ENCODE results near the gene APEH.
"Not testable (repeated sequence)": the region's sequence is repeated elsewhere in the genome, so short reads cannot be mapped to it uniquely, and the experiment has no call there.

APEH gene

GRCh38 chr3:49681232-49681522 is 7.0 kb downstream of the APEH start:
- Histone ChIP-seq H2AFZ (ENCODE audit: low read depth, low read length) (no peak overlapping the region), H3K4me3 (ENCODE audit: low read length) (no peak overlapping the region), H3K27me3 (ENCODE audit: insufficient read depth, low read length) (no peaks in the 10 kb centered on the region), H3K36me3 (ENCODE audit: insufficient read depth, low read length) (peaks cover 77% of the 10 kb centered on the region), H3K4me1 (ENCODE audit: insufficient read depth, low read length) (no peaks in the 10 kb centered on the region), H3K9me3 (ENCODE audit: low read length) (no peaks in the 10 kb centered on the region)

- H3K36me3 ChIP-seq (ENCODE audit: insufficient read depth, low read length) = peaks cover 73% of the 10 kb centered on the region
- H3K4me3 ChIP-seq (ENCODE audit: low read length) = no peak overlapping the region
- no peaks in the 10 kb centered on the region for H3K4me1 ChIP-seq (ENCODE audit: insufficient read depth, low read length)
- no peaks in the 10 kb centered on the region for H3K9me3 ChIP-seq (ENCODE audit: low read length)
- no peak overlapping the region for H2AFZ ChIP-seq (ENCODE audit: low read depth, low read length)
- H3K27me3 ChIP-seq (ENCODE audit: insufficient read depth, low read length) = no peaks in the 10 kb centered on the region
Observed at GRCh38 chr3:49681543-49681942, 7.4 kb downstream of the APEH start.

GRCh38 chr3:49683162-49683561 is 9.0 kb downstream of the APEH start:
- Histone ChIP-seq H3K9me3 (ENCODE audit: low read length) (no peaks in the 10 kb centered on the region), H3K4me1 (ENCODE audit: insufficient read depth, low read length) (no peaks in the 10 kb centered on the region), H3K27me3 (ENCODE audit: insufficient read depth, low read length) (no peaks in the 10 kb centered on the region), H3K36me3 (ENCODE audit: insufficient read depth, low read length) (peaks cover 57% of the 10 kb centered on the region), H3K4me3 (ENCODE audit: low read length) (no peak overlapping the region), H2AFZ (ENCODE audit: low read depth, low read length) (no peak overlapping the region)

- not testable (repeated sequence) for H3K27me3 ChIP-seq (ENCODE audit: insufficient read depth, low read length); H3K4me1 ChIP-seq (ENCODE audit: insufficient read depth, low read length); H3K4me3 ChIP-seq (ENCODE audit: low read length); H2AFZ ChIP-seq (ENCODE audit: low read depth, low read length); H3K9me3 ChIP-seq (ENCODE audit: low read length)
- peaks cover 45% of the 10 kb centered on the region for H3K36me3 ChIP-seq (ENCODE audit: insufficient read depth, low read length)
Observed at GRCh38 chr3:49684453-49684852, 10.3 kb downstream of the APEH start.

GRCh38 chr3:49685103-49685502 is 11.0 kb downstream of the APEH start:
- H3K36me3 ChIP-seq (ENCODE audit: insufficient read depth, low read length) = peaks cover 38% of the 10 kb centered on the region
- not testable (repeated sequence) for H3K4me3 ChIP-seq (ENCODE audit: low read length); H3K9me3 ChIP-seq (ENCODE audit: low read length); H2AFZ ChIP-seq (ENCODE audit: low read depth, low read length); H3K4me1 ChIP-seq (ENCODE audit: insufficient read depth, low read length); H3K27me3 ChIP-seq (ENCODE audit: insufficient read depth, low read length)

GRCh38 chr3:49685846-49686245 is 11.7 kb downstream of the APEH start:
- not testable (repeated sequence) for H2AFZ ChIP-seq (ENCODE audit: low read depth, low read length); H3K9me3 ChIP-seq (ENCODE audit: low read length); H3K4me3 ChIP-seq (ENCODE audit: low read length); H3K27me3 ChIP-seq (ENCODE audit: insufficient read depth, low read length)
- Histone ChIP-seq H3K36me3 (ENCODE audit: insufficient read depth, low read length) (peaks cover 31% of the 10 kb centered on the region), H3K4me1 (ENCODE audit: insufficient read depth, low read length) (peaks cover 13% of the 10 kb centered on the region)

- H3K4me3 ChIP-seq (ENCODE audit: low read length); H3K9me3 ChIP-seq (ENCODE audit: low read length): not testable (repeated sequence)
Observed at GRCh38 chr3:49686346-49686745, 12.2 kb downstream of the APEH start.

GRCh38 chr3:49686769-49687423 is 12.7 kb downstream of the APEH start:
- peaks cover 22% of the 10 kb centered on the region for H3K36me3 ChIP-seq (ENCODE audit: insufficient read depth, low read length)
- H3K4me1 ChIP-seq (ENCODE audit: insufficient read depth, low read length) = peaks cover 13% of the 10 kb centered on the region
- H3K27me3 ChIP-seq (ENCODE audit: insufficient read depth, low read length); H2AFZ ChIP-seq (ENCODE audit: low read depth, low read length); H3K9me3 ChIP-seq (ENCODE audit: low read length); H3K4me3 ChIP-seq (ENCODE audit: low read length): not testable (repeated sequence)

More at GRCh38 chr3:49686346-49686745, 12.2 kb downstream of the APEH start:
- Histone ChIP-seq H3K4me1 (ENCODE audit: insufficient read depth, low read length) (peaks cover 13% of the 10 kb centered on the region), H3K36me3 (ENCODE audit: insufficient read depth, low read length) (peaks cover 27% of the 10 kb centered on the region)
- not testable (repeated sequence) for H3K27me3 ChIP-seq (ENCODE audit: insufficient read depth, low read length); H2AFZ ChIP-seq (ENCODE audit: low read depth, low read length)

- Histone ChIP-seq H3K36me3 (ENCODE audit: insufficient read depth, low read length) (peaks cover 17% of the 10 kb centered on the region), H3K4me1 (ENCODE audit: insufficient read depth, low read length) (peaks cover 13% of the 10 kb centered on the region)
- H3K9me3 ChIP-seq (ENCODE audit: low read length); H3K4me3 ChIP-seq (ENCODE audit: low read length); H2AFZ ChIP-seq (ENCODE audit: low read depth, low read length); H3K27me3 ChIP-seq (ENCODE audit: insufficient read depth, low read length): not testable (repeated sequence)
Observed at GRCh38 chr3:49687424-49687795, 13.3 kb downstream of the APEH start.

- Histone ChIP-seq H2AFZ (ENCODE audit: low read depth, low read length) (peak overlapping the region; percentile 46), H3K4me3 (ENCODE audit: low read length) (peak overlapping the region; percentile 79), H3K4me1 (ENCODE audit: insufficient read depth, low read length) (peaks cover 13% of the 10 kb centered on the region)
- H3K27me3 ChIP-seq (ENCODE audit: insufficient read depth, low read length); H3K9me3 ChIP-seq (ENCODE audit: low read length); H3K36me3 ChIP-seq (ENCODE audit: insufficient read depth, low read length): not testable (repeated sequence)
Observed at GRCh38 chr3:49688338-49689045, 14.3 kb downstream of the APEH start.

GRCh38 chr3:49689046-49689907 is 15.1 kb downstream of the APEH start, which contains the start of the genes MST1 and RNF123:
MST1 (minus strand) TSS chr3:49689474; CDS start chr3:49688691, 783 bp downstream.
RNF123 (plus strand) TSS chr3:49689557; CDS start chr3:49691166, 1,609 bp downstream.
- Histone ChIP-seq H3K4me3 (ENCODE audit: low read length) (peak within 1 kb of the TSS; percentile 79), H3K9me3 (ENCODE audit: low read length) (no peaks in the 10 kb centered on the region), H3K4me1 (ENCODE audit: insufficient read depth, low read length) (peaks cover 13% of the 10 kb centered on the region), H3K27me3 (ENCODE audit: insufficient read depth, low read length) (no peaks in the 10 kb centered on the region), H3K36me3 (ENCODE audit: insufficient read depth, low read length) (peaks cover 2% of the 10 kb centered on the region), H2AFZ (ENCODE audit: low read depth, low read length) (peak within 1 kb of the TSS; percentile 46)

- not testable (repeated sequence) for H3K9me3 ChIP-seq (ENCODE audit: low read length); H3K27me3 ChIP-seq (ENCODE audit: insufficient read depth, low read length); H3K36me3 ChIP-seq (ENCODE audit: insufficient read depth, low read length)
- H2AFZ ChIP-seq (ENCODE audit: low read depth, low read length) = peak overlapping the region; percentile 46
- H3K4me3 ChIP-seq (ENCODE audit: low read length) = peak overlapping the region; percentile 79
- peaks cover 13% of the 10 kb centered on the region for H3K4me1 ChIP-seq (ENCODE audit: insufficient read depth, low read length)
Observed at GRCh38 chr3:49689908-49690624, 15.9 kb downstream of the APEH start.

GRCh38 chr3:49690856-49691255 is 16.7 kb downstream of the APEH start:
- not testable (repeated sequence) for H2AFZ ChIP-seq (ENCODE audit: low read depth, low read length)

More at GRCh38 chr3:49690856-49691255, 16.7 kb downstream of the APEH start:
- not testable (repeated sequence) for H3K9me3 ChIP-seq (ENCODE audit: low read length); H3K27me3 ChIP-seq (ENCODE audit: insufficient read depth, low read length); H3K36me3 ChIP-seq (ENCODE audit: insufficient read depth, low read length)
- Histone ChIP-seq H3K4me1 (ENCODE audit: insufficient read depth, low read length) (peaks cover 13% of the 10 kb centered on the region), H3K4me3 (ENCODE audit: low read length) (peak overlapping the region; percentile 79)

Data from neuron (in vitro differentiated cells).